ENCODE results near the gene AKNAD1.

- TF ChIP-seq POLR2A (IDR thresholded peaks at IDR 0.05): no peak
- TF ChIP-seq CTCF (IDR thresholded peaks at IDR 0.05): no peak
Observed at GRCh38 chr1:108892356-108893140, 35.7 kb upstream of the AKNAD1 start.

Measured in tibial nerve (tissue), 3 donors.